ENCODE data around the gene TTLL1. TPM values are rescaled to one million over a fixed set of nuclear protein-coding genes. Genes with fewer than 3 reads are reported as not detected.
A peak's percentile ranks its signal among the peaks of the same experiment; 100 is the strongest.

TTLL1 gene
- total RNA-seq, 1 experiment from 2014 or later, result 5.5 TPM

GRCh38 chr22:43110927-43111623 is 21.9 kb upstream of the TTLL1 start (continued):
- TF ChIP-seq, protein P1, sequence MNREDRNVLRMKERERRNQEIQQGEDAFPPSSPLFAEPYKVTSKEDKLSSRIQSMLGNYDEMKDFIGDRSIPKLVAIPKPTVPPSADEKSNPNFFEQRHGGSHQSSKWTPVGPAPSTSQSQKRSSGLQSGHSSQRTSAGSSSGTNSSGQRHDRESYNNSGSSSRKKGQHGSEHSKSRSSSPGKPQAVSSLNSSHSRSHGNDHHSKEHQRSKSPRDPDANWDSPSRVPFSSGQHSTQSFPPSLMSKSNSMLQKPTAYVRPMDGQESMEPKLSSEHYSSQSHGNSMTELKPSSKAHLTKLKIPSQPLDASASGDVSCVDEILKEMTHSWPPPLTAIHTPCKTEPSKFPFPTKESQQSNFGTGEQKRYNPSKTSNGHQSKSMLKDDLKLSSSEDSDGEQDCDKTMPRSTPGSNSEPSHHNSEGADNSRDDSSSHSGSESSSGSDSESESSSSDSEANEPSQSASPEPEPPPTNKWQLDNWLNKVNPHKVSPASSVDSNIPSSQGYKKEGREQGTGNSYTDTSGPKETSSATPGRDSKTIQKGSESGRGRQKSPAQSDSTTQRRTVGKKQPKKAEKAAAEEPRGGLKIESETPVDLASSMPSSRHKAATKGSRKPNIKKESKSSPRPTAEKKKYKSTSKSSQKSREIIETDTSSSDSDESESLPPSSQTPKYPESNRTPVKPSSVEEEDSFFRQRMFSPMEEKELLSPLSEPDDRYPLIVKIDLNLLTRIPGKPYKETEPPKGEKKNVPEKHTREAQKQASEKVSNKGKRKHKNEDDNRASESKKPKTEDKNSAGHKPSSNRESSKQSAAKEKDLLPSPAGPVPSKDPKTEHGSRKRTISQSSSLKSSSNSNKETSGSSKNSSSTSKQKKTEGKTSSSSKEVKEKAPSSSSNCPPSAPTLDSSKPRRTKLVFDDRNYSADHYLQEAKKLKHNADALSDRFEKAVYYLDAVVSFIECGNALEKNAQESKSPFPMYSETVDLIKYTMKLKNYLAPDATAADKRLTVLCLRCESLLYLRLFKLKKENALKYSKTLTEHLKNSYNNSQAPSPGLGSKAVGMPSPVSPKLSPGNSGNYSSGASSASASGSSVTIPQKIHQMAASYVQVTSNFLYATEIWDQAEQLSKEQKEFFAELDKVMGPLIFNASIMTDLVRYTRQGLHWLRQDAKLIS (CRISPR knock-in tag; IDR thresholded peaks at IDR 0.05; ENCODE audit: borderline replicate concordance), result no peak
- TF ChIP-seq ATF1 (CRISPR knock-in tag; IDR thresholded peaks at IDR 0.05), result no peak

DNA sequence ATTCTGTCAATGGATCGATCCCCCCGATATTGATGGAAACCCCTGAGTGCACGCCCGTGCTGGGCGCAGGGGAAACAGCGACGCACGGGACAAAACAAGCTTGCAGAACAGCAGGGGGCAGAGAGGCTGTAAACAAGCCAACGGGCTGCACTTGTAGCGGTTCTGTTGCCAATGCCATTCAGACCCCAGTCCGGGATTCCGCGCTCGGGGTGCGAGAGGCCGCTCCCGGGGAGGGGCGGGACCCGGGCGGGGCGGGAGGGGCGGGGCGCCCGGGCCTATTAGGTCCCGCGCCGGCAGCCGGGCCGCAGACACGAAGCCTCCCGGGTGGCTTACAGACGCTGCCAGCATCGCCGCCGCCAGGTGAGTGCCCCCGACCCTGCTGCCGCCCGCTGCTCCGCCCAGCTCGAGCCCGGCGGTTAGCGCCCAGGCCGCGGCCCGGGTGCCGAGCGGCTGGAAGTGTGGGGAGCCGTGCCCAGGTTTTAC is 21.3 kb upstream of the TTLL1 start, which contains the start of gene BIK:
Gene BIK (plus strand): TSS at position 307 of the 483 bp plus-strand sequence. CDS start 13,273 bp downstream, outside the sequence.
- peaks cover 10% of the 10 kb centered on the region; the same call in 1 of the 2 replicates for H3K4me1 Mint-ChIP-seq
- ChIA-PET CTCF (interaction anchor here (0.6 to 2.3 kb wide), 6 partner anchors 27 to 307 kb away, joined by 3 to 5 read pairs (median 4); partner anchors contain the start of gene TTLL12), POLR2A (no interaction called here)
- DNase-seq (ENCODE audit: low spot score), result peak; percentile 74
- peak; percentile 46 for ATAC-seq
- no peaks in the 10 kb centered on the region for H3K36me3 Mint-ChIP-seq
- H3K27ac Mint-ChIP-seq, result no peak within 1 kb of the TSS
- H3K27me3 Mint-ChIP-seq (ENCODE audit: low read depth), result peaks cover 76% of the 10 kb centered on the region
- H3K4me3 Mint-ChIP-seq, result peak within 1 kb of the TSS; percentile 71
- no peaks in the 10 kb centered on the region for H3K9me3 Mint-ChIP-seq
- TF ChIP-seq OVOL2 (CRISPR knock-in tag; IDR thresholded peaks at IDR 0.05; ENCODE audit: borderline replicate concordance), result no peak
- no peak for TF ChIP-seq TEAD4 (CRISPR knock-in tag; IDR thresholded peaks at IDR 0.05)
- TF ChIP-seq USF1 (CRISPR knock-in tag; IDR thresholded peaks at IDR 0.05), result no peak
- no peak for TF ChIP-seq RELA (CRISPR knock-in tag; IDR thresholded peaks at IDR 0.05; ENCODE audit: borderline replicate concordance)
- TF ChIP-seq ZBTB21 (CRISPR knock-in tag; IDR thresholded peaks at IDR 0.05; ENCODE audit: borderline replicate concordance), result 0 out of 2 replicates have a peak, but pooled peaks have one; percentile 51
- no peak for TF ChIP-seq MYBL2 (CRISPR knock-in tag; IDR thresholded peaks at IDR 0.05)
- TF ChIP-seq, protein P2, sequence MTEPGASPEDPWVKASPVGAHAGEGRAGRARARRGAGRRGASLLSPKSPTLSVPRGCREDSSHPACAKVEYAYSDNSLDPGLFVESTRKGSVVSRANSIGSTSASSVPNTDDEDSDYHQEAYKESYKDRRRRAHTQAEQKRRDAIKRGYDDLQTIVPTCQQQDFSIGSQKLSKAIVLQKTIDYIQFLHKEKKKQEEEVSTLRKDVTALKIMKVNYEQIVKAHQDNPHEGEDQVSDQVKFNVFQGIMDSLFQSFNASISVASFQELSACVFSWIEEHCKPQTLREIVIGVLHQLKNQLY (CRISPR knock-in tag; IDR thresholded peaks at IDR 0.05), result no peak
- TF ChIP-seq PRRX2 (CRISPR knock-in tag; IDR thresholded peaks at IDR 0.05), result no peak
- TF ChIP-seq TEAD1 (CRISPR knock-in tag; IDR thresholded peaks at IDR 0.05), result no peak
- peak; percentile 83; the same call in 1 of the 2 replicates for TF ChIP-seq FOXK1 (CRISPR knock-in tag; IDR thresholded peaks at IDR 0.05)
- no peak for TF ChIP-seq IRF2 (CRISPR knock-in tag; IDR thresholded peaks at IDR 0.05; ENCODE audit: borderline replicate concordance, low read depth)
- TF ChIP-seq JUN (CRISPR knock-in tag; IDR thresholded peaks at IDR 0.05), result no peak
- TF ChIP-seq ZNF423 (CRISPR knock-in tag; IDR thresholded peaks at IDR 0.05), result no peak
- TF ChIP-seq ESRRA (CRISPR knock-in tag; IDR thresholded peaks at IDR 0.05; ENCODE audit: borderline replicate concordance), result no peak
- TF ChIP-seq, protein P1 (CRISPR knock-in tag; IDR thresholded peaks at IDR 0.05; ENCODE audit: borderline replicate concordance), result no peak
- TF ChIP-seq, protein P3, sequence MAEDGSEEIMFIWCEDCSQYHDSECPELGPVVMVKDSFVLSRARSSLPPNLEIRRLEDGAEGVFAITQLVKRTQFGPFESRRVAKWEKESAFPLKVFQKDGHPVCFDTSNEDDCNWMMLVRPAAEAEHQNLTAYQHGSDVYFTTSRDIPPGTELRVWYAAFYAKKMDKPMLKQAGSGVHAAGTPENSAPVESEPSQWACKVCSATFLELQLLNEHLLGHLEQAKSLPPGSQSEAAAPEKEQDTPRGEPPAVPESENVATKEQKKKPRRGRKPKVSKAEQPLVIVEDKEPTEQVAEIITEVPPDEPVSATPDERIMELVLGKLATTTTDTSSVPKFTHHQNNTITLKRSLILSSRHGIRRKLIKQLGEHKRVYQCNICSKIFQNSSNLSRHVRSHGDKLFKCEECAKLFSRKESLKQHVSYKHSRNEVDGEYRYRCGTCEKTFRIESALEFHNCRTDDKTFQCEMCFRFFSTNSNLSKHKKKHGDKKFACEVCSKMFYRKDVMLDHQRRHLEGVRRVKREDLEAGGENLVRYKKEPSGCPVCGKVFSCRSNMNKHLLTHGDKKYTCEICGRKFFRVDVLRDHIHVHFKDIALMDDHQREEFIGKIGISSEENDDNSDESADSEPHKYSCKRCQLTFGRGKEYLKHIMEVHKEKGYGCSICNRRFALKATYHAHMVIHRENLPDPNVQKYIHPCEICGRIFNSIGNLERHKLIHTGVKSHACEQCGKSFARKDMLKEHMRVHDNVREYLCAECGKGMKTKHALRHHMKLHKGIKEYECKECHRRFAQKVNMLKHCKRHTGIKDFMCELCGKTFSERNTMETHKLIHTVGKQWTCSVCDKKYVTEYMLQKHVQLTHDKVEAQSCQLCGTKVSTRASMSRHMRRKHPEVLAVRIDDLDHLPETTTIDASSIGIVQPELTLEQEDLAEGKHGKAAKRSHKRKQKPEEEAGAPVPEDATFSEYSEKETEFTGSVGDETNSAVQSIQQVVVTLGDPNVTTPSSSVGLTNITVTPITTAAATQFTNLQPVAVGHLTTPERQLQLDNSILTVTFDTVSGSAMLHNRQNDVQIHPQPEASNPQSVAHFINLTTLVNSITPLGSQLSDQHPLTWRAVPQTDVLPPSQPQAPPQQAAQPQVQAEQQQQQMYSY (CRISPR knock-in tag; IDR thresholded peaks at IDR 0.05), result peak; percentile 70; the same call in 1 of the 2 replicates
- TF ChIP-seq, protein P4, sequence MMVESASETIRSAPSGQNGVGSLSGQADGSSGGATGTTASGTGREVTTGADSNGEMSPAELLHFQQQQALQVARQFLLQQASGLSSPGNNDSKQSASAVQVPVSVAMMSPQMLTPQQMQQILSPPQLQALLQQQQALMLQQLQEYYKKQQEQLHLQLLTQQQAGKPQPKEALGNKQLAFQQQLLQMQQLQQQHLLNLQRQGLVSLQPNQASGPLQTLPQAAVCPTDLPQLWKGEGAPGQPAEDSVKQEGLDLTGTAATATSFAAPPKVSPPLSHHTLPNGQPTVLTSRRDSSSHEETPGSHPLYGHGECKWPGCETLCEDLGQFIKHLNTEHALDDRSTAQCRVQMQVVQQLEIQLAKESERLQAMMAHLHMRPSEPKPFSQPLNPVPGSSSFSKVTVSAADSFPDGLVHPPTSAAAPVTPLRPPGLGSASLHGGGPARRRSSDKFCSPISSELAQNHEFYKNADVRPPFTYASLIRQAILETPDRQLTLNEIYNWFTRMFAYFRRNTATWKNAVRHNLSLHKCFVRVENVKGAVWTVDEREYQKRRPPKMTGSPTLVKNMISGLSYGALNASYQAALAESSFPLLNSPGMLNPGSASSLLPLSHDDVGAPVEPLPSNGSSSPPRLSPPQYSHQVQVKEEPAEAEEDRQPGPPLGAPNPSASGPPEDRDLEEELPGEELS (CRISPR knock-in tag; IDR thresholded peaks at IDR 0.05), result no peak; the same call in 1 of the 2 replicates
- no peak for TF ChIP-seq NR3C1 (CRISPR knock-in tag; conservative IDR thresholded peaks at IDR 0.05; ENCODE audit: low read depth)
